Measurements from ENCODE around the gene ARHGEF4.
A peak's percentile ranks its signal among the peaks of the same experiment; 100 is the strongest.

ARHGEF4 gene

GRCh38 chr2:131085646-131086045 is 248.9 kb downstream of the ARHGEF4 start:
- no peak for DNase-seq (ENCODE audit: low spot score)

DNA sequence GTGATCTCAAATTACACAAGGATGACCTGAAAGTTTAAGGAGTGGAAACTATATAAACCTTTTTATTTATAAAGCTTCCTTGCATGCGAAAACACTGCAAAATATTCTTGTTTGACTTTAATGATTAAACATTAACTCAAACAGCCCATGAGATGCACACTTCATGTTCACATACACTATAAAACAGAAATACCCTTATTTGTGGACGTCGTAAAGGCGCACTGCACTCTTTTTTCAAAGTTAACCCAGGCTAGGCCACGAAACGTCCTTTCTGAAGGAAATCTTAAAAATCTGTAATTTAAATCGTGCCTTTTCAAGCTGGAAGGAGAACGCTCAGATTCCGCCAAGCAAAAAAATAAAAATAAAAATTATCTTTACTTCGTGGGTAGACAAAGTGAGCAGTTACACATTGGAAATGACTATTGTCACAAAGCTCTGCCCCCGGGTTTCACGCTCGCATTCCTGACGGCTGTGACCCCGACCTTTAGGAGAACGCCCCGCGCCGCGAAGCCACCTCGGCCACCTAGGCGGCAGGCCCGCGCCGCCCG is 255.8 kb downstream of the ARHGEF4 start:
- DNase-seq (ENCODE audit: low spot score), result no peak

DNA sequence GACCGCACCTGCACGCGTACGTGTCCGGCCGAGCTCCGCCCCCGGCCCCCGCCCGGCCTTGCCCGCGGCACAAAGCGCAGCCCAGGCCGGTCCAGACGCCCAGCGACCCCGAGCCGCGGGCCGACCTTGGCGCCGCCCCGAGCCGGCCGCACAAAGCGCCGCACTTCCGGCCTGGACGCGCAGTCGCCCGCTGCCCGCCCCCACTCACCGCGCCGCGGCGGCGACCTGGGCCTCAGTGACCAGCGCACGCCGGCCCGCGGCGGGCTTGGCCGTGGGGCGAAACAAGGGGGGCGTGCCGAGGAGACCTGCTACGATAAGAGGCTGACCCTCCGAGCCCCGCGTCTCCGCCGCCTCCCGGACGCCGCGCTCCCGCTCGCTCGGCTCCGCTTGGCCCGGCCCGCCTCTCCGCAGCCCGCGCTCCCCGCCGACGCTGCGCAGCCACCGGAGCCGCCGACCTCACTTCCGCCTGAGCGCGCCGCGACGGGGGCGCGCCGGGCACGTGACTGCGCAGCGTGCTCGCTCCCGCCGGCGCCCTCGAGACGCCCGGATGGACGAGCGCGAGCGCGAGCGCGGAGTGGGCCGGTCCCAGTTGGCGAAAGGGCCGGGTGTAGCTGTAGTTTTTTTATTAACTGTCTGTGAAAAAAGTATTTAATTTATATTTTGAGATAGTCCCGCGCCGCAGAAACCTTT is 256.4 kb downstream of the ARHGEF4 start, which contains the start of gene FAM168B:
FAM168B (minus strand) TSS at position 455 of the 690 bp plus-strand sequence. CDS start 10,814 bp downstream, outside the sequence.
- peak; percentile 94 for DNase-seq (ENCODE audit: low spot score)

DNA sequence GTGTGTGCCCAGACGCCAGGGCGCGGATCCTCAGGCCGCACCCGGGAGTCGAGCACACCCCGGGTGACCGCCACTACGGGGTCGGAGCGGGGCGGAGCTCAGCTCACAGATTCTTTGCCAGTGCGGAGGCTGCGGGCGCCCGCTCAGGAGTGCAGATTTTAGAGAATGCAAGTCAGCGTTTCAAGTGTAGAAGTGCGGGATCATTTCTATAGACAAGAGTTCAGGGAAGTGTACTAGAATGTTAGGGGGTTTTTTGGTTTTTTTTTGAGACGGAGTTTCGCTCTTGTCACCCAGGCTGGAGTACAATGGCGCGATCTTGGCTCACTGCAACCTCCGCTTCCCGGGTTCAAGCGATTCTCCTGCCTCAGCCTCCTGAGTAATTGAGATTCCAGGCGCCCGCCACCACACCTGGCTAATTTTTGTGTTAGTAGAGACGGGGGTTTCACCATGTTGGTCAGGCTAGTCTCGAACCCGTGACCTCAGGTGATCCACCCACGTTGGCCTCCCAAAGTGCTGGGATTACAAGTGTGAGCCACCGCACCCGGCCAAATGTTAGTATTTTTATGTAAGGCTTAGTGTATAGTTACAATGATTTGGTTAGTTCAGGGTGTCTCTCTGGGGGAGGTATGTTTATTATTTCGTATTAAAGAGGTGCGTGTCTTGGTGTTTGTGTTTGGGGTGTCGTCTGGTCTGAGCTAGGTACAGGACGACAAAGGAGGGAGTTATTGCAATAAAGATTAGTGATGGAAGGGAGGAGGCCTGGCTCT is 257.2 kb downstream of the ARHGEF4 start:
- DNase-seq (ENCODE audit: low spot score), result no peak

GRCh38 chr2:131094463-131095281 is 258.0 kb downstream of the ARHGEF4 start:
- no peak for DNase-seq (ENCODE audit: low spot score)
